ENCODE results near the gene EYS. TPM values are rescaled to one million over a fixed set of nuclear protein-coding genes. Genes with fewer than 3 reads are reported as not detected.

The EYS gene
- total RNA-seq, 1 experiment from 2014 or later, result not detected

DNA sequence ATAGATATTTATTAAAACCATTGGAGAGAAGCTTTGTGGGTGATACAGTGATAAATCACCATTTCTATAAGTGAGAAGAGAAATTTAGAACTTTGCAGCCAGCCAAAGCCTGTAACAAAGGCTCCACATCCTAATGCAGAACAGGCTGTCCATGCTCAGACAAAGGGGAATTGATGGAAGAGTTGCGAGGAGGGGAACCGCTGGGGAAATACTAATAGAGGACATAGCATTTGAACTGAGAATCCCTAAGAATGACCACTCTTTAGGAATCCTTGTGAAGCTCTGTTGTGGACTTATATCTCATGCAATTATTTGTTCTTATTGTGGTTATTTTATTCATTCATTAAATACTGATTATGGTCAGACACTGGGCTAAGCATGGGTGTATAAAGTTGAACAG, 1903.7 kb downstream of the EYS start:
- DNase-seq, result no peak
- Histone ChIP-seq H3K9ac (ENCODE audit: extremely low read depth, insufficient read length, low read length) (no peak overlapping the region), H3K9me3 (ENCODE audit: control insufficient read depth, low read depth, low read length) (no peaks in the 10 kb centered on the region), H4K20me1 (ENCODE audit: control insufficient read depth, insufficient read depth, insufficient read length) (no peaks in the 10 kb centered on the region), H3K23ac (ENCODE audit: insufficient read length, low read depth, low read length) (no peak overlapping the region), H3K14ac (ENCODE audit: insufficient read depth, low read length) (no peak overlapping the region), H2BK5ac (ENCODE audit: insufficient read length, low read length) (no peak overlapping the region), H2BK12ac (ENCODE audit: insufficient read length, low read depth, low read length) (no peak overlapping the region), H2BK120ac (ENCODE audit: low read depth, low read length, poor library complexity, severe bottlenecking) (no peak overlapping the region), H4K5ac (ENCODE audit: insufficient read length, low read depth, low read length) (no peak overlapping the region), H3K27ac (ENCODE audit: insufficient read length, low read depth, low read length) (no peak overlapping the region), H3K79me2 (ENCODE audit: insufficient read depth, low read length) (no peaks in the 10 kb centered on the region), H2AFZ (ENCODE audit: low read length) (no peak overlapping the region), H3T11ph (ENCODE audit: low read length) (no peak overlapping the region), H2AK5ac (ENCODE audit: insufficient read length, low read length) (no peak overlapping the region), H3K56ac (ENCODE audit: insufficient read length, low read depth, low read length) (no peak overlapping the region), H3K27me3 (ENCODE audit: insufficient read depth, low read length) (no peaks in the 10 kb centered on the region), H3K18ac (ENCODE audit: insufficient read length, low read depth, low read length) (no peak overlapping the region), H3K23me2 (ENCODE audit: insufficient read length, low read depth, low read length, poor library complexity, severe bottlenecking) (no peaks in the 10 kb centered on the region), H3K4me2 (ENCODE audit: insufficient read depth, insufficient read length, low read length) (no peak overlapping the region), H2BK20ac (ENCODE audit: low read depth, low read length, poor library complexity, severe bottlenecking) (no peak overlapping the region), H3K4me1 (ENCODE audit: insufficient read depth, low read length) (peaks cover 4% of the 10 kb centered on the region; the same call in 1 of the 2 replicates), H3K4ac (ENCODE audit: low read depth, low read length) (no peak overlapping the region), H4K91ac (ENCODE audit: insufficient read length, low read depth, low read length) (no peak overlapping the region), H2BK15ac (ENCODE audit: low read depth, low read length) (no peak overlapping the region), H4K8ac (replicated peaks; ENCODE audit: insufficient read length, low read depth, low read length) (no peak overlapping the region), H3K79me1 (ENCODE audit: insufficient read depth, low read depth, low read length, poor library complexity, severe bottlenecking) (no peaks in the 10 kb centered on the region)
- Mint-ChIP-seq H3K27ac (no peak overlapping the region; a peak in 1 of 7 replicates), H3K4me3 (no peak overlapping the region), H3K36me3 (ENCODE audit: insufficient read depth in 1 of 3, low read depth in 3 of 3) (no peaks in the 10 kb centered on the region), H3K9me3 (no peaks in the 10 kb centered on the region), H3K27me3 (ENCODE audit: low read depth) (no peaks in the 10 kb centered on the region), H3K4me1 (peaks cover 9% of the 10 kb centered on the region in 2 experiments)
- no CpG with 5 or more reads among the region's 2 CpGs for WGBS (ENCODE audit: extremely low coverage, insufficient read length, low lambda C conversion rate)
- TF ChIP-seq, protein P1, sequence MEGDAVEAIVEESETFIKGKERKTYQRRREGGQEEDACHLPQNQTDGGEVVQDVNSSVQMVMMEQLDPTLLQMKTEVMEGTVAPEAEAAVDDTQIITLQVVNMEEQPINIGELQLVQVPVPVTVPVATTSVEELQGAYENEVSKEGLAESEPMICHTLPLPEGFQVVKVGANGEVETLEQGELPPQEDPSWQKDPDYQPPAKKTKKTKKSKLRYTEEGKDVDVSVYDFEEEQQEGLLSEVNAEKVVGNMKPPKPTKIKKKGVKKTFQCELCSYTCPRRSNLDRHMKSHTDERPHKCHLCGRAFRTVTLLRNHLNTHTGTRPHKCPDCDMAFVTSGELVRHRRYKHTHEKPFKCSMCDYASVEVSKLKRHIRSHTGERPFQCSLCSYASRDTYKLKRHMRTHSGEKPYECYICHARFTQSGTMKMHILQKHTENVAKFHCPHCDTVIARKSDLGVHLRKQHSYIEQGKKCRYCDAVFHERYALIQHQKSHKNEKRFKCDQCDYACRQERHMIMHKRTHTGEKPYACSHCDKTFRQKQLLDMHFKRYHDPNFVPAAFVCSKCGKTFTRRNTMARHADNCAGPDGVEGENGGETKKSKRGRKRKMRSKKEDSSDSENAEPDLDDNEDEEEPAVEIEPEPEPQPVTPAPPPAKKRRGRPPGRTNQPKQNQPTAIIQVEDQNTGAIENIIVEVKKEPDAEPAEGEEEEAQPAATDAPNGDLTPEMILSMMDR (conservative IDR thresholded peaks at IDR 0.05), result no peak
